Measurements from ENCODE around the gene SH3BP1.

Gene SH3BP1

GRCh38 chr22:37659066-37659896 is 19.8 kb downstream of the SH3BP1 start:
- peak; percentile 75 for DNase-seq

- DNase-seq: peak; percentile 38
Observed at GRCh38 chr22:37659897-37660708, 20.6 kb downstream of the SH3BP1 start.

- no peak for DNase-seq
Observed at GRCh38 chr22:37660709-37661045, 21.2 kb downstream of the SH3BP1 start.

GRCh38 chr22:37661160-37661924 is 21.9 kb downstream of the SH3BP1 start:
- DNase-seq: peak; percentile 94

GRCh38 chr22:37662039-37662438 is 22.6 kb downstream of the SH3BP1 start:
- DNase-seq: no peak

GRCh38 chr22:37663521-37664140 is 24.2 kb downstream of the SH3BP1 start:
- DNase-seq: no peak

- no peak for DNase-seq
Observed at GRCh38 chr22:37664249-37665101, 25.0 kb downstream of the SH3BP1 start.

GRCh38 chr22:37665487-37665886 is 26.0 kb downstream of the SH3BP1 start:
- no peak for DNase-seq

- no peak for DNase-seq
Observed at GRCh38 chr22:37669586-37669985, 30.1 kb downstream of the SH3BP1 start.

- peak; percentile 18 for DNase-seq
Observed at GRCh38 chr22:37672206-37672919, 32.9 kb downstream of the SH3BP1 start.

GRCh38 chr22:37672920-37673455 is 33.5 kb downstream of the SH3BP1 start:
- DNase-seq: no peak

GRCh38 chr22:37674248-37674647 is 34.8 kb downstream of the SH3BP1 start:
- no peak for DNase-seq

GRCh38 chr22:37674951-37675929 is 35.8 kb downstream of the SH3BP1 start, which contains the start of gene LGALS1:
Gene LGALS1 (plus strand): TSS chr22:37675636. CDS start chr22:37675703, 67 bp downstream.
- peak; percentile 88 for DNase-seq

GRCh38 chr22:37675930-37676735 is 36.7 kb downstream of the SH3BP1 start:
- peak; percentile 39 for DNase-seq

- DNase-seq: peak; percentile 96
Observed at GRCh38 chr22:37676736-37677492, 37.4 kb downstream of the SH3BP1 start.

GRCh38 chr22:37677493-37677974 is 38.1 kb downstream of the SH3BP1 start:
- no peak for DNase-seq

GRCh38 chr22:37678372-37678771 is 38.9 kb downstream of the SH3BP1 start:
- no peak for DNase-seq

- no peak for DNase-seq
Observed at GRCh38 chr22:37679670-37680069, 40.2 kb downstream of the SH3BP1 start.
